HG03025 (cell line): ENCODE measurements around the gene MIPOL1.
"Not testable (repeated sequence)": the region's sequence is repeated elsewhere in the genome, so short reads cannot be mapped to it uniquely, and the experiment has no call there.

ENCODE experiments used
- ATAC-seq: cut with Tn5 transposase; IDR thresholded peaks from one replicate; pipeline ENCODE4 v1.9.1; 2021; ENCODE audit warnings: mild to moderate bottlenecking, moderate library complexity; ENCODE audit not compliant: unreplicated experiment, low FRiP score

MIPOL1 gene

GRCh38 chr14:37376944-37377609 lies 179.3 kb downstream of the MIPOL1 start:
- ATAC-seq, result no peak

DNA sequence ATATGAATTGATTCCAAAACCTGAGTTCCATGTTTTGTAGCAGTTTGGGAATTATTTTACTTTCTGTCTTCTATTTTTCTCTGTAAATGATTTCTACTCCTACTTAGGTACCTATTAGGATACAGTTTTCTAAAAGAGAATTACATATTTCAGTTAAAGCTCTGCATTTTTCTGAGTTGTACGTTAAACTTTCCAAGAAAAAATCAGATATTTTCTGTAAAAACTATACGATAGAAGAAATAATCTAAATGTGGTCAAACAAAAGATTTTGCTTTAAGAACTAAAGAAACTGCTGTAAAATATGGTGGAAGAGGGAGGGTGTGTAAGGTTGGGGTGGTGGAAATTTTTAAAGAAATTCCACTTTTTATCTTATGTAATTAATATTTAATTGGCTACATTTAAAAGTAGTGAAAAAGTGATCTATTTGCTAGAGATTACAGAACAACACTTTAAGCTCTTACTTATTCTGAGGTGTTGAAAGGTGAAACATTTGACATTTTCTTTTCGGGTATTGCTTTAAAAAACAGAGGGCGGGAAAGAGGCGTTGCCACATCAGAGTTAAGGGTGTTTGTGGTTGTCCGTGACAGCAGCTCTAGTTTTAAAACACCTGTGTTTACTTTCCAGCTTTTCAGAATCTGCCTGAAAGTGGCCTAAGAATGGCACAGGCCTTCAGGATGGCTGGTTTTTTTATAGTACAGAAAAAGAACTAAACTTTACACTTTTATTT lies 187.3 kb downstream of the MIPOL1 start:
- no peak for ATAC-seq

GRCh38 chr14:37397157-37397940 lies 199.6 kb downstream of the MIPOL1 start:
- ATAC-seq, result not testable (repeated sequence)

DNA sequence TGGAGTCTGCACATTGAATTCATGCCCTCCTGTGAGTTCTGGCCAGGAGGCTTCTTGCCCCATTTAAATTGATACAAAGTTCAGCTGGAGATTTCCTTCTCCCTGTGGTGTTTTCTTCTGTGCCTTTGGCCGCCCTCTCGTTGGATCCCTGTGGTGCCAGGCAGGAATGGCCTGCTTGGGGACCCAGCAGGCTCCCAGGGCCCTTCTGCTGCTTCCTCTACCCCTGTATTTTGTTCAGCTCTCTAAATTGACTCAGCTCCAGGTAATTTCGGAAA lies 200.1 kb downstream of the MIPOL1 start:
- no peak for ATAC-seq

DNA sequence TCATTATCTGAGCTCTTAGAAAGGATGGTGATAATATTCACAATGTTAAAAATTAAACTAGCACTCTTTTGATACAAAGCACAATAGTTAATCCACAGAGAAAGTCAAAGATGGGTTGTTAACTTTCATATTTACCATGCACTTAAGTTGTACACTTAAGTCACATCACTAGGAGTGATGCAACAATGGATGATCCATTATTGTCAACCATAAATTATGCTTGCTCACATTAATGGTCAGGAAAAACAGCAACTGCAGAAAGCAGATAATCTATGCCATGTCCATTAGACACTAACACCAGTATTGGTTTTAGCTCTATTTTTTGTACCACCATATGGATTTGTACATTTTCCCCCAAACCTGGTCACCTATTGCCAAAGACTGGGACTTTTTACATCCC lies 201.8 kb downstream of the MIPOL1 start:
- ATAC-seq, result no peak

- ATAC-seq, result no peak
Observed at GRCh38 chr14:37401093-37401492, 203.4 kb downstream of the MIPOL1 start.

GRCh38 chr14:37403626-37404025 lies 205.9 kb downstream of the MIPOL1 start:
- no peak for ATAC-seq

DNA sequence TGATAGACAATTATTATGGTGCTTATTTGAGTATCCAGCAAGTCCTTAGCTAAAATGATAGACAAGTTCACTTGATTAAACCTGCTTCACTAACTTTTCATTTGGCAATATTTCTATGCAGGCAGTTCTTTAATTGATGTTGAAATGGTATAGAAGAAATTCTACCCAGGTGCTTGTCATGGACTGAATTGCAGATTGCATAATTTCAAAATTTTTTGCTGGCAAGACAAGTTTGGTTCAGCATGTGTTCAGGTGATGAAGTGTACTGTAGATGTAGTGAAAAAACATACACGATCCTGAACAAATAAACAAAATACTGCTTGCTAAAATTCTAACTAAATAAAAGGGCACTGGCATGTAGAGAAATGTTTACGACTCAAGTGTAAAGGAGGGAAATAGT lies 208.4 kb downstream of the MIPOL1 start:
- ATAC-seq, result no peak

- ATAC-seq, result no peak
Observed at GRCh38 chr14:37411079-37411735, 213.5 kb downstream of the MIPOL1 start.

- ATAC-seq, result no peak
Observed at GRCh38 chr14:37413050-37413449, 215.3 kb downstream of the MIPOL1 start.

DNA sequence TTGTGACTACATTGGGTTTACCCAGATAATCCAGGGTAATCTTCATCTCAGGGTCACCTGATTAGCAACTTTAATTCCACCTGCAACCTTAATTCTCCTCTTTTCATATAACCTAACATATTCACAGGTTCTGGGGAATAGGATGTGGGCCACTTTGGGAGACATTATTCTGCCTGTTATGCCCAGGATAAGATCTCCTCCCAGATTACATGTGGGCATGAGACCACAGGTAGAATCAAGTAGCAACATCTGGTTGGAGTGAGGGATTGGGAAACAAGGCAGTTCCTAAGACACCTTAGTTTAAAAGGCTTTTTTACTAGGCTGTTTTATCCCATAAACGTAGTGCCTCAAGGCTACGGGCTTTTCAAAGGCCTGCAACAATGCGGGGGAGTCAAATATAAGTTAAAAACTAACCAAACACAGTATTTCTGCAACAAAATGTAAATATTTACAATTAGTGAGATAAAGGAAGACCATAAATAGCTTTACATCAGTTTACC lies 215.8 kb downstream of the MIPOL1 start:
- ATAC-seq, result no peak

DNA sequence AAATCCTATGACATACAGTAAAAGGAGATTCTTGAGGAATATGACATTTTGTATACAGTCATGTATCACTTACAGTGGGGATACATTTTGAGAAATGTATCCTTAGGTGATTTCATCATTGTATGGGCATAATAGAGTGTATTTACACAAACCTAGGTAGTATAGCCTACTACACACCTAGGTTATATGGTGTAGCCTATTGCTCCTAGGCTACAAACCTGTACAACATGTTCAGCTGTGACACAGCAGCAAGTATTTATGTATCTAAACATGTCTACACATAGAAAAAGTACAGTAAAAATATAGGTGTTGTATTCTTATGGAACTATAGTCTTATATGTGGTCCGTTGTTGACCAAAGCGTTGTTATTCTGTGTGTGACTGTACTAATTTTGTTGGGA lies 218.5 kb downstream of the MIPOL1 start:
- ATAC-seq, result no peak

- no peak for ATAC-seq
Observed at GRCh38 chr14:37417151-37417550, 219.4 kb downstream of the MIPOL1 start.

- ATAC-seq, result no peak
Observed at GRCh38 chr14:37417833-37418232, 220.1 kb downstream of the MIPOL1 start.

GRCh38 chr14:37420622-37421021 lies 222.9 kb downstream of the MIPOL1 start:
- ATAC-seq, result no peak

DNA sequence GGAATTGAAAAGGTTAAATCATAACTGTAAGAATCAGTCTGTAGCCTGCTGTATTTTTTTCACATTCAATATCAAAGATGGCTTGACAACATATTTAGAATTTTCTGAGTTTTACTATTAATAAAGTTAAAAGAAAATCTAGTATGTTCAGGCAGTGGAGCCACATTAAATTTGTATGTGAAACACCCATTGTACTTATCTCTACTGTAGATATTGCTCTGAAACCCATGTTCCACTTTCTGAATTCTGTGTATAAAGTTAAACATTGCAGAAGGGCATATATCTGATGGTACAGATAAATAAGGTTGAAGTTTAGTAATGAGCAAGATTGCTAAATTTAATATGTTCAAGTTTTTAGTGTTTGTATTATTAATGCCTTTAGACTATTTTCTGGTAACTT lies 224.6 kb downstream of the MIPOL1 start:
- no peak for ATAC-seq

DNA sequence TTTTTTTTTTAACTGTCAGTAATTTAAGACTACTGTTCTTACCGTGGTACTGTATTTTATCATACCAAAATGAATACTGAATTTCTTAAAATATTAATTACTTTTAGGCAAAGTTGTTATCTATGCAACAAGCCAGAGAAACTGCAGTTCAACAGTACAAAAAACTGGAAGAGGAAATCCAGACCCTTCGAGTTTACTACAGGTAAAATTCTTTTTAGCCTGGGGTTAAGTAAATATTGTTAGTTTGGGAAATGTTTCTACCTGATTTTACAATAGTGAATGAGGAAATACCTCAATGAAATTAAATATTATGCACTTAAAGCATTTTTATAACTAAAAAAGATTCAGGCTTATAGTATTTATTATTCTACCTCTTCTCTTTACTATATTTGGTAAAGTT lies 225.0 kb downstream of the MIPOL1 start:
- ATAC-seq, result no peak

- ATAC-seq, result no peak
Observed at GRCh38 chr14:37428954-37429353, 231.2 kb downstream of the MIPOL1 start.

GRCh38 chr14:37429618-37430017 lies 231.9 kb downstream of the MIPOL1 start:
- ATAC-seq, result no peak

DNA sequence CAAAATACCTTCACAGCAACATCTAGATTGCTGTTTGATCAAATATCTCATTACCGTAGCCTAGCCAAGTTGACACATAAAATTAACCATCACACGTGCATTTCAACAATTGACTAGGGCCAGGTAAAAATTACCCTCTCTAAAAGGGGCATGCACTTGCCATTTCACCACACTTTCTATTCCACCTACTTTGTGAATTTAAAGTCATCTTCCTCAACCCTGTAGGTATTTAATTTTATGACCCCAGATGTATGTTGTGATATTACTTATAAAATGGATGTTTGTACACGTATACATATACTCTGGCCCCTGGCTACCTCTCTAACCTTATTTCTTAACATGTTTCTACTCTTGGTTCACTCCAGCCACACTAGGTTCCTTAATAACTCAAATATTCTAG lies 237.1 kb downstream of the MIPOL1 start:
- no peak for ATAC-seq

- ATAC-seq, result no peak
Observed at GRCh38 chr14:37436519-37436918, 238.8 kb downstream of the MIPOL1 start.
